ENCODE results near the gene CRELD2.

CRELD2 gene

DNA sequence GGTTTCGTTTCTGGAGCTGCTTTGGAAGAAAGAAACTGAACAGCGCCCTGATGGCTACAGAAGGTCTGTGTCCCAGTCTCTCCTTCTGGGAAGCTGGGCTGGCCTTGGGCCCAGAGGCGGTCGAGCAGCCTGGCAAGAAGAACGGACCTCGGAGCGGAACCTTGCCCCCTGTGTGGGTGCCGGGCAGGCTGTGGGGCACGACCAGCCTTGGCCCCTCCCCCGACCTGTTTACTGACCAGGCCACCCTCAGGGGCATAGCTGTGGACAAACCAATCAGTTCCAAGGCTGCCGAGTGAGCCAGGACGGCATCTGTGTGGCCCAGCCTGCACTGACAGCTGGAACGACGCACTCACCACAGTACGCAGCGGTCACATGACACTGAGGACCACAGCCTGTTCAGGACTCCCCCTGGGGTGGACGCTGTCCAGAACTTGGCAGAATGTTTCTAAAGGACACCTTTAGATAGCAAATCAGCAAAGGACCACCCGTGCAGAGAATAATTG, 49.3 kb downstream of the CRELD2 start:
- no peaks in the 10 kb centered on the region for H3K9me3 ChIP-seq (ENCODE audit: insufficient read depth, low read length)
- no peak overlapping the region for H3K4me3 ChIP-seq (ENCODE audit: insufficient read depth, low read length, poor library complexity, severe bottlenecking)
- H3K9me2 ChIP-seq (replicated peaks; ENCODE audit: insufficient read depth, low read length) = no peaks in the 10 kb centered on the region
- no peaks in the 10 kb centered on the region for H3K36me3 ChIP-seq (ENCODE audit: low read length)
- H2AFZ ChIP-seq (ENCODE audit: low read depth, low read length, severe bottlenecking) = no peak overlapping the region
- no peak overlapping the region for H3K9ac ChIP-seq (ENCODE audit: low read length)
- no peaks in the 10 kb centered on the region; the same call in 1 of the 2 replicates for H4K20me1 ChIP-seq (ENCODE audit: low read depth, low read length)
- H3K27ac ChIP-seq (ENCODE audit: low read depth, low read length) = no peak overlapping the region
- H3K27me3 ChIP-seq (ENCODE audit: low read length) = no peaks in the 10 kb centered on the region
- TF ChIP-seq, protein P1, sequence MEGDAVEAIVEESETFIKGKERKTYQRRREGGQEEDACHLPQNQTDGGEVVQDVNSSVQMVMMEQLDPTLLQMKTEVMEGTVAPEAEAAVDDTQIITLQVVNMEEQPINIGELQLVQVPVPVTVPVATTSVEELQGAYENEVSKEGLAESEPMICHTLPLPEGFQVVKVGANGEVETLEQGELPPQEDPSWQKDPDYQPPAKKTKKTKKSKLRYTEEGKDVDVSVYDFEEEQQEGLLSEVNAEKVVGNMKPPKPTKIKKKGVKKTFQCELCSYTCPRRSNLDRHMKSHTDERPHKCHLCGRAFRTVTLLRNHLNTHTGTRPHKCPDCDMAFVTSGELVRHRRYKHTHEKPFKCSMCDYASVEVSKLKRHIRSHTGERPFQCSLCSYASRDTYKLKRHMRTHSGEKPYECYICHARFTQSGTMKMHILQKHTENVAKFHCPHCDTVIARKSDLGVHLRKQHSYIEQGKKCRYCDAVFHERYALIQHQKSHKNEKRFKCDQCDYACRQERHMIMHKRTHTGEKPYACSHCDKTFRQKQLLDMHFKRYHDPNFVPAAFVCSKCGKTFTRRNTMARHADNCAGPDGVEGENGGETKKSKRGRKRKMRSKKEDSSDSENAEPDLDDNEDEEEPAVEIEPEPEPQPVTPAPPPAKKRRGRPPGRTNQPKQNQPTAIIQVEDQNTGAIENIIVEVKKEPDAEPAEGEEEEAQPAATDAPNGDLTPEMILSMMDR (IDR thresholded peaks at IDR 0.05; ENCODE audit: insufficient read depth, low read length, poor library complexity, severe bottlenecking) = no peak
- TF ChIP-seq EZH2phosphoT487 (conservative IDR thresholded peaks at IDR 0.05; ENCODE audit: low read length) = no peak
- H3K4me2 ChIP-seq (ENCODE audit: low read depth, low read length, poor library complexity, severe bottlenecking) = no peak overlapping the region
- peaks cover 13% of the 10 kb centered on the region for H3K79me2 ChIP-seq (ENCODE audit: insufficient read depth, low read length)
- H3F3A ChIP-seq (ENCODE audit: insufficient read depth) = peaks cover 7% of the 10 kb centered on the region; the same call in 1 of the 2 replicates

DNA sequence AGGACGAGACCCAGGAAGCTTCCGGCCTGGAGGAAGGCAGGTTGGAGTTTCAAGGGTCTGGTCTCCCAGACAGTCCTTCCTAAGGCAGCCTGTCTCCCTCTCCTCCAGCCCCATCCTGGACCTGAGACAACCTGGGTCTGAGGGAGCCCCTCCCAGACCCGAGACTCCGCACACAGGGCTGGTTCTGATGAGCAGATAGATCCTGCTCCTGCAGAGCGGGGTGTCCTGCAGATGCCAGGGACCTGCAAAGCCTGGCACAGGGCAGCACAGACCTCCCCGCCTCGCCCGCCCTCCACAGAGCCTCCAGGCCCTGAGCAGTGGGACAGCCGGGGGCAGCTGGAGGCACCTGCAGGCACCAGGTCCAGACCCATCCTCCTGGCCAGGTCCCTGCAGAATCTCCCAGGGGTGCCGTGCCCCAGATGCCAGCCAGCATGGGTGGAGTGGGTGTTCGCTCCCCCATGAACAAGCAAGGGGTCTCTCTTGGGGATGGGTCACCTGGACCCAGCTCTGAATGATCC, 49.9 kb downstream of the CRELD2 start:
- Histone ChIP-seq H3K36me3 (ENCODE audit: low read length) (no peaks in the 10 kb centered on the region), H3K79me2 (ENCODE audit: insufficient read depth, low read length) (0 out of 2 replicates have a peak, but pooled peaks cover 8% of the 10 kb centered on the region), H2AFZ (ENCODE audit: low read depth, low read length, severe bottlenecking) (no peak overlapping the region), H3K9me3 (ENCODE audit: insufficient read depth, low read length) (no peaks in the 10 kb centered on the region), H3K4me2 (ENCODE audit: low read depth, low read length, poor library complexity, severe bottlenecking) (no peak overlapping the region), H3K9ac (ENCODE audit: low read length) (no peak overlapping the region), H3K27ac (ENCODE audit: low read depth, low read length) (no peak overlapping the region), H3K9me2 (replicated peaks; ENCODE audit: insufficient read depth, low read length) (no peaks in the 10 kb centered on the region), H3K27me3 (ENCODE audit: low read length) (no peaks in the 10 kb centered on the region), H3F3A (ENCODE audit: insufficient read depth) (peaks cover 7% of the 10 kb centered on the region; the same call in 1 of the 2 replicates), H3K4me3 (ENCODE audit: insufficient read depth, low read length, poor library complexity, severe bottlenecking) (no peak overlapping the region), H4K20me1 (ENCODE audit: low read depth, low read length) (no peaks in the 10 kb centered on the region)
- TF ChIP-seq EZH2phosphoT487 (conservative IDR thresholded peaks at IDR 0.05; ENCODE audit: low read length) = no peak
- TF ChIP-seq, protein P1 (IDR thresholded peaks at IDR 0.05; ENCODE audit: insufficient read depth, low read length, poor library complexity, severe bottlenecking) = no peak

DNA sequence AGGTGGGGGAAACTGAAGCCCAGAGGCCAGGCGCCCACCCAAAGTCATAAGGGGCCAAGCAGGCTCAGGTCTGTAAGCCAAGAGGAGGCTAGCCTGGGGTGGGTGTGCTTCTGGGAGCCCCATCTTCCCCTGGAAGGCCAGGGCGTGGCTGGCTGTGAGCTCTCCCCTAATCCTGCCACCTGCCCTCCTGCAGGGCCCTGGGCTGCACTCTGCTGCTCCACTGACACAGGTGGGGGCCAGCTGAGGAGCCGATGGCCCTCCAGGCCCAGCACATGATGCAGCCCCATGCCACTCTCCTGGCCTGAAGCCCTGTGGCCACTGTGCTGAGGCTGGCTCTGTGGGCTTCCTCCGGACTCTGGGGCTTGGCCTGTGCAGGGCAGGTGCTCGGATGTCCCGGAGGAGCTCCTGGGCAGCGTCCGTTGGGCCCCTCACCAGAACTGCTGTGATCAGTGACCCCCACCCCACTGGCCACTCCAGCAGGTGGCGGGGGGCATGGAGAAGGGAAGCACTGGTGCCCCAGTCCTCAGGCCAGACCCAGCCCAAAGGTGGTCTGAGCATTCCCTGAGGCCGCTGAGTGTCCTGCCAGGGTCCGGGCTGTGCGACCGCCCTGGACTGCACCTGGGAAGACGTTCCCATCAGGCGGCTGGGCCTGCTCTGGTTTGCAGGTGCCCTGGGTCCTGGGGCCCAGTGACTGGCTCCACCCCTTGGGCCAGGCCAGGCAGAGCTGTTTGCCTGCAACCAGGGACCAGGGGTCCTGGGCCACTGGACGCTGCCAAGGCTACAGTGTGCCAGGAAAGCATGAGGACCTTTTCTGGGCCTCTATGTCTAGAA, 50.6 kb downstream of the CRELD2 start:
- Histone ChIP-seq H3K27me3 (ENCODE audit: low read length) (no peaks in the 10 kb centered on the region), H3K9ac (ENCODE audit: low read length) (no peak overlapping the region), H4K20me1 (ENCODE audit: low read depth, low read length) (no peaks in the 10 kb centered on the region), H3K9me3 (ENCODE audit: insufficient read depth, low read length) (no peaks in the 10 kb centered on the region), H3K4me3 (ENCODE audit: insufficient read depth, low read length, poor library complexity, severe bottlenecking) (no peak overlapping the region), H3K4me2 (ENCODE audit: low read depth, low read length, poor library complexity, severe bottlenecking) (no peak overlapping the region), H3K36me3 (ENCODE audit: low read length) (no peaks in the 10 kb centered on the region), H3F3A (ENCODE audit: insufficient read depth) (peaks cover 4% of the 10 kb centered on the region; the same call in 1 of the 2 replicates), H3K27ac (ENCODE audit: low read depth, low read length) (no peak overlapping the region), H2AFZ (ENCODE audit: low read depth, low read length, severe bottlenecking) (no peak overlapping the region), H3K9me2 (replicated peaks; ENCODE audit: insufficient read depth, low read length) (no peaks in the 10 kb centered on the region), H3K79me2 (ENCODE audit: insufficient read depth, low read length) (0 out of 2 replicates have a peak, but pooled peaks cover 1% of the 10 kb centered on the region)
- no peak for TF ChIP-seq EZH2phosphoT487 (conservative IDR thresholded peaks at IDR 0.05; ENCODE audit: low read length)

All from SU-DHL-6 (cell line).